Embryonic facial prominence (tissue), 1 donor: Measurements from ENCODE around the gene ERP27.

ENCODE experiments used
- DNase-seq: peaks from one replicate; pipeline ENCODE4 v3.0.0-alpha.2; 2016; ENCODE audit errors: extremely low spot score

The ERP27 gene

DNA sequence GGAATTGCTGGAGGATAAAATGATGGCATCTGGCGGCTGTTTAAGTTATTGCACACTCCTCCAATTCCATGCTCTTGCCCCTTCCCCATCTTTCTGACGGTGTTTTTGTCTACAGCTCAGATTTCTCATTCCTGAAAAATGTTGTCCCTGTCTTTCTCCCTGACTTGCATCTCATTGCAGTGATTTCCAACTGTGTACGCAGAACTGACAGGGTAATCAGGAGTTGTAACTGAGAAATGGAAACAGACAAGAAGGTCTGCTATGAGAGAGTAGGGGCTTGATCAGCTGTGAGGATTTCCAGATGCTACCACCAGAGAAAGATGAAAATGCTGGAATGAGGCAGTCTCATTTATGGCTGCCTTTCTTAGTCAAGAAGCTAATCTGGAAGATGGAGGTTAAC is 1.3 kb downstream of the ERP27 start:
- no peak for DNase-seq

DNA sequence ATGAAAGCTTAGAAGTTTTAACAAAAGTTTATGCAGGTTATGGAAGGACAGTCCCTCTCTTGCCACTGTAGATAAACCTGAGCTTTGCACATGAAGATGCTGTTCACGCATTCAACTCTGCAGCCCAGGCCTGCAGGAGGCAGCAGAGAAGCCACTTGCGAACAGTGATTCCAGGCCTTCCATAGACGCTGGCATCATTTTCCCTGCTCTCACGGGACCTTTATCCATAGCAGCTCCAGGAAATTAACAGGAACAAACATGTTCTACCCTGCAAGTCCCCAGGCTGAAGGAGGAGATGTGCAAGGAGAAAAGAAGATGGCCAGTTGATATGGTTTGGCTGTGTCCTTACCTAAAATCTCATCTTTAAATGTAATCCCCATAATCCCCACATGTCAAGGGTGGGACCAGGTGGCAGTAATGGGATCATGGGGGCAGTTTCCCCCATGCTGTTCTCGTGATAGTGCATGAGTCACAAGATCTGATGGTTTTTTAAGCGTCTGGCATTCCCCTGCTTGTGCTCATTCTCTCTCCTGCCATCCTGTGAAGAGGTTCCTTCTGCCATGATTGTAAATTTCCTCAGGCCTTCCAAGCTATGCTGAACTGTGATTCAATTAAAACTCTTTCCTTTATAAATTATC is 2.0 kb downstream of the ERP27 start:
- no peak for DNase-seq

DNA sequence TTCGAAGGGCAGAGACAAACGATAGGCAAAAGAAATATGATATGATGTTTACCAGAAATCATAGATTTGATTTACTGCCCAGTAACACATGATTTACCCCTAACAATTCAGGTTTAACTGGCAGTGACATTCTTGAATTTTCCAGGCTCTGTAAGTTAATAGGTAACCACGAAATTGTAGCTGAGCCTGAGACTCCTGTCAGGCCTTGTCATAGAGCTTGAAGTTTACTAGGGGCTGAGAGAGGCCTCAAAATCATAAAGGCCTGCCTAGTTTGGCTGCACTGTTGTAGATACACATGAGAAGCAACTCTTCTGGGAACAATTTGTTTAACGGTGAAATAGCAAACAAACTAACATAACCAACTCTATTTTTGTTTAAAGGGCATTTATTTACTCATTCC is 3.3 kb downstream of the ERP27 start:
- DNase-seq: no peak

DNA sequence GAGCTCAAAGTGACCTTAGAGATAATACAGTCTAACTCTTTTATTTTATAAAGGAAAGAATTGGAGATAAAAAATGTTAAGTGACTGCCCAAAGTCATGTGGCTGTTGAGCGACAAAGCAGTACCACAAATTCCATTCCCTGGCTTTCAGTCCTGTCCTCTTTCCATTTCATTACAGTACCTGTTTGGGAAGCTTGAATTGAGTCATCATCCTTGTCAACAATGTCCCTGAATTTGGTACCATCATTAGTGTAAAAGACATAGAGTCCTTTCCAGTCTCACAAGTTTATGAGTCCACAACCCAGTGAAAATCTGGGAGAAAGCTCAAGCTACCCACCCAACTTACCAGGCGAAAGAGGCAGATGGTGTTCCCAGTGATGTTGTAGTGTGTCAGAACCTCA is 3.8 kb downstream of the ERP27 start:
- no peak for DNase-seq

DNA sequence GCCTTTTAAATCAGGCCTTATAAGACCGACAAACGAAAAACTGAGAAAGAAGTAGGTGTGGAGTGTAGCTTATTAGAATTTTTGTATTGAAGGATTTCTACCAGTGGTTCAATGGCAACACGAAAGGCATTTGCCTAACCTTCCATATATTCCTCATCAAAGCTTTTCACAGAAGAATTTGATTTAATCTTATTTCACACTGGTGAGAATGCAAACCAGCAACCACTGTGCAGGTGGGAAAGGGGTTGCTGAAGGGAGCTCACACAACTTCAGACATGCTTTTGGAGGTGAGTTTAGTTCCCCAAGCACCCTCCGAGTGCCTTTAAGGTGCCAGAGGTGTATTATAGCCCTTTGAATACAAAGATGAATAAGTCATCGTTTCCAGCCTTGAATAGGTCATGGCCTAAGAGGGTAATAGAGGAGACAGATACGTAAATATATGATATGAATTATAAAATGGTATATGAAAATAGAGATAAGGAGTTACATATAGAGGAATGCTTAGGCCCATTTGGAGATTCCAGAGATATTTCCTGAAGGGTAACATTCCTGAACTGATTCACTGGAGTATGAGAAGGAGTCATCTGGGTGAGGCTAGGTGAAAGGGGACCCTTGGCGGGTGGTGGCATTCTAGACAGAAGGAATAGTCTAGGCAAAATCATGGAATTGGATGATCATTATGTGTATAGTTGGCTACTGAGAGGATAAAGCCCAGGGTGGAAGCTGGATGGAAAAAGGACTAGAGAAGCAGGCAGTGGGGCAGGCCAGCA is 6.4 kb downstream of the ERP27 start:
- no peak for DNase-seq

DNA sequence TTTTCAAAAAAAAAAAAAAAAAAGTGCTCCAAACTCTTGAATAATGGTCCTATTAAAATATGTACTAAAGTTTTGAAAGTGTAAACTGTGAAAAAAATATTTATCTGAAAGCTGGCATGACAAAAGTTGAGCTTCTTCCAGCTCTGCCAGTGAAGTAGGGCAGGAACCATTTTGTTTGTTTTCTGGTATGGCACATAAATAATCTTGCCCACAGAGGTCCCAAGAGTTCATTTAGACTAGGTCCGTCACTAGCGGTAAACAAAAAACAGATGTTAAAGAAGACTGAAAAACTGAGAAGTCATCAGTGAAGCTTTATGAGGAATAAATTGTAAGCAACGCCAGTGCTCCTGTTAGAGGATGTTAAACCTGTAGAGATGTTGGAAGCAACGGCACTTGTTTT is 7.0 kb downstream of the ERP27 start:
- no peak for DNase-seq

DNA sequence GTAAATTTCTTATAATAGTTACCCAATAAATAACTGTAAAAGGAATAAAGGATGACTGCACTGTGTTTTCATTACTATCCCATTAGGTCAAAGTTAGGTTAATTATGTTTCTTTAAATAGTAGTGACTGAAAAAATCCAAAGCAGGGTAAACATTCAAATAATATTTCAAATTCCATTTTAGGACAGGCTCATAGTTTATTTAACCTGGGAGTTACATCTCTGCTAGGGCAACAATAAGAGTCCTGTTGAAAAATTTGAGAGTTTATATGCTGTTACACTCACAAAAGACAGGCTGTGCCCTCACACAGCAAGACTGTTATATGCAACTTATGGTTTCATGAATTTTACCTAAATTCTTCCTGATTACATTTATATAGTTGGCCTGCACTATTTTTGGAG is 8.0 kb downstream of the ERP27 start:
- DNase-seq: no peak

DNA sequence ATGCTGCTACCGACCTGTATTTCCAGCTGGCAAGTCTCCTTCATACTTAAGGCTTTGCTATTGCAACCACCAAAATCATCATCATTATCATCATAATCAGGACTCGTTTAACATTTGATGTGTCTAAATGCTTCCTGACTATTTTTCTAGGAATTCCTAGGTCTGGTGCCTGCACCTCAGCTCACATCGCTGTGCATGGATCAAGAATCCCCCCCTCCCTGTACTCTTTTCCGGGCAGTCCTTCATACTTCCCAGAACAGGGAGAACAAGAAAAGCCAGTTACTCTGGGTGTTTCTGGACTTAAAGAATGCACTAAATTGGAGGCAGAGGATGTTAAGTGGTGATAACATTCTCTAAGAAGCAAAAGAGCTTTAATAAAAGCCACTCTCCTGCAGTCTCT is 9.4 kb downstream of the ERP27 start:
- peak; percentile 35 for DNase-seq

DNA sequence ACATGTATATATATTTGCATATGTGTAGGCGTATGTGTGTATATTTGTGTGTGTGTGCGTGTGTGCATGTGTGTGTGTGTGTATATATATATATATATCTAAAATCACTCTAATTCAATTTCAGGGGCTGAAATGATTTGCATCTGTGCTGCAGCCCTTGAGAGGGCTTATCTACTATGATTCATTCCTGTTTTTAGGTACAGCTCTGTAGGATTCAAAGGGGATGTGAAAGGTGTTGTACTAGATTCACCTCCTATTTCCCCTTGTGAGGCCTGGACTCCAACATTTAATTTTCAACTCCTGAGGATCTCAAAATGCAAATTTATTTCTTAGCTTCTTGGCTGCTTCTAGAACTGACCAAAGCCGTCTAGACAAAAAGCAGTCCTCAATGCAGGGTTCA is 11.1 kb downstream of the ERP27 start:
- no peak for DNase-seq

DNA sequence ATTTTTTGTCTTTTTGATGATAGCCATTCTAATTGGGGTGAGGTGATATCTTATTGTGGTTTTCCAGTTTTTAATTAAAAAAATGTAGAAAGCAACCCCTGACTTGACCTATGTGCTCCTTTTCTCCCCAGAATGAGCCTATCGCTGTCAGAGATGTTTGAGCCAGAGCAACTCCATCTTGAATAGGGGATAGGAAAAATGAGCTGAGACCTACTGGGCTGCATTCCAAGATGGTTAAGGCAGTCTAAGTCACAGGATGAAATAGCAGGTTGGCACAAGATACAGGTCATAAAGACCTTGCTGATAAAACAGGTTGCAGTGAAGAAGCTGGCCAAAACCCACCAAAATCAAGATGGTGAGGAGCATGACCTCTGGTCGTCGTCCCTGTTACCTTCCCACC is 13.8 kb downstream of the ERP27 start:
- no peak for DNase-seq

DNA sequence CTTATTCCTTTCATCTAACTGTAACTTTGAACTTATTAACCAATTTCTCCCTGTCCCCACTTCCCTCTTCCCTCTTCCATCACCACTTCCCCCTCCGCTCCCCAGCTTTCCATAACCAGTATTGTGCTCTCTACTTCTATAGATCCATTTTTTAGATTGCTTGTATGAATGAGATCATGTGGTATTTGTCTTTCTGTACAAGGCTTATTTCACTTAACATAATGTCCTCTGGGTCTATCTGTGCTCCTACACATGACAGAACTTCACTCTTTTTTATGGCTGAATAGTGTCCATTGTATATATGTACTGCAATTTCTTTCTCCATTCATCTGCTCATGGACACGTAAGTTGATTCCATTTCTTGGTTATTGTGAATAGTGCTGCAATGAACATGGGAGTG is 14.4 kb downstream of the ERP27 start:
- DNase-seq: no peak

DNA sequence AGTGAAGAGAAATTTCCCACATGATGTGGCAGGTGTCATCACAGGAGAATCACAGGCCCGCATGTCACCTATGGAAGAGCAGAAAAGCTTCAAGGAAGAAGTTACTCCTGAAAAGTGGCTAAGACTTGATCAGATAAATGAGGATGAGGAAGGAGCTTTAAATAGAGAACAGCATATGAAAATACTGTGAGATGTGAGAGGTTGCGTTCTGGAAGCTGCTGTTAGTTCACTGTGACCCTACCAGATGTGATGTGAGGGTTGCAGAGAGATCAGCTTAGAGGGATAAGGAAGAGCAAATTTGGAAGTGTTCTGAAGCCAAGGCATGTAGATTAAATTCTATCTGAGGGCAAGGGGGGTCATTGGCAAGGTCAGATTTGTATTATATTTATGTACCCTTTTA is 17.1 kb downstream of the ERP27 start:
- no peak for DNase-seq

DNA sequence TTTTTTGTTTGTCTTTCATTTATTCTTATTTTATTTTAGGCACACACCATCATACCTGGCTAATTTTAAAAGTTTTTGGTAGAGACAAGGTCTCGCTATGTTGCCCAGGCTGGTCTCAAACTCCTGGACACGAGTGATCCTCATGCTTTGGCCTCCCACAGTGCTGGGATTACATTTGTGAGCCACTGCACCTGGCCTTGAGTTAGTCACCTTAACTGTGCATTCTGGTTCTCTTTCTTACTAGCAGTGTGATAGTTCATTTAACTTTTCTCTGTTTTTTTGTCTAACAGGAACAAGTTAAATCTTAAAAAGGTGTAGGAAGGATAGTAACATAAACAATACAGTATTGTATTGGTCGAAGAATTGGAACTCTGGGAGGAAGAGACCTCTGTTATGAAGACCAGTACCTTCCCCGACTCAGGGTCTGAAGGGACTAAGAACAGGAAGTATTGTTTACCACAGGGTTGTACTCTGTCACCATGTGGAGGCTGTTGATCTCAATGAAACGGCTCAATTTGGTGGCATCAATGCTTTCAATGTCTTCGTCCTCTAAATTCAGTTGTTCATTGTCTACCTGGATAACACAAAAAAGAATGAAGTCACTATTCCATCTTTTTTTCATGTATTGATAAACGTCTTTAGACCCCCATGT is 17.7 kb downstream of the ERP27 start:
- DNase-seq: no peak

DNA sequence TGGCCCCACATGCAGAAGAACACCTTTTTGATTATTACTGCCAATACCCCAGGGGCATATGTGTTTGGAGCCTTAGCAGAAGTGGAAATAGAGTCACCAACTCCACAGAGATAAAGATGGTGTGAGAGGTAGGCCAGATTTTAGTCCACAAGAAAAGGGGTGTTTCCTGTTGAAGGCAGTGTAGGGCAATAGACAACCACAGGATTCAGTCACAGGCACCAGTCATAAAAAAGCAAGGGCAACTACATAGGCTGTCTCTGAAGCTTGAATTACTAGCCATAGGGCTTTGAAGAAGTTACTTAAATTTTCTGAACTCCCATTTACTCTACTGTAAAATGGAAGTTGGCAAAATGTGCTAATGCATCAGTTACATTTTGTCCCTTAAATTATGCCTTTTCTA is 18.9 kb downstream of the ERP27 start:
- no peak for DNase-seq

DNA sequence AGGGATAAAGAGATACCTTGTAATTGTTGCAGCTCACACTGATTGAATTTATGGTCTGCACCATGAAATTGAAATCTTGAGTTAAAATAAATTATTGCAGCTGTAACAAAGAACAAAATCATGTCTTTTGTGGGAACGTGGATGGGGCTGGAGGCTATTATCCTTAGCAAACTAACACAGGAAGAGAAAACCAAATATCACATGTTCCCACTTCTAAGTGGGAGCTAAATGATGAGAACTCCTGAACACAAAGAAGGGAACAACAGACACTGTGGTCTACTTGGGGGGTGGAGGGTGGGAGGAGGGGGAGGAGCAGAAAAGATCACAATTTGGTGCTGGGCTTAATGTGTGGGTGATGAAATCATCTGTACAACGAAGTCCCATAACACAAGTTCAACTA is 22.6 kb downstream of the ERP27 start:
- DNase-seq: no peak

DNA sequence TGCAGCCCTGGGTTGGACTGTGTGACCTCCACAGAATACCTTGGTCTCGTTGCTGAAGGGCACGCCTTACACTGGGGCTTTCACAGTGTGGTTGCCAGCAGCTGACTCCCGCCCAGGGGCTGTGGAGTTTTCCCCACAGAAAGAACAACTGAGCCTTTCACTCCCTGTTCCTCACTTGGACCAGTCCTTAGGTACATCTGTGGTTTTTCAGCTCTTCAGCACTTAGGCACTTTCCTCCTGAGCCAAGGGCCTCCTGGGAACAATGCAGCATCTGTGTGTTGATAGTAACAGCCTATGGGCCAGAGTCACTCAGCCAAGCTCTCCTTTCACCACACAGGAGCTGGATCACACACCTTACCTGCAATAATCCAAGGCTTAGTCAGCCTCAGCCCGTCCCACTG is 25.0 kb downstream of the ERP27 start:
- no peak for DNase-seq

DNA sequence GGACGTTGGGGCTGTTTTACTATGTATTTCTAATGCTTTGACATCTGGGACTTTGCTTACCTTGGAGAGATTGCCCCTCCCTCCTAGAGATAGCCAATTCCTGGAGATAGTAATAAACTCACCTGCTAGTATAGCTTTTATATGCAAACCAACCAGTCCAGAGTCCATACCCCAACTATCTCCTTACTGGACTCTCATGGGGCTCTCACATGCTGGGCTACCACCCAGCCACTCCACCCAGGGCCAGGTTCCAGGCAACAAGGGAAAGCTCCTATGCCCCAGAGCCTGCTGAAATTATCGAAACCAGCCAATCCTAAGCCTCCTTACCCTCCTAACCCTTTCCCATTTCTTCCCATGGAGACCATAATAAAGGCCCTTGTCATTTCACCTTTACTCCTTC is 27.2 kb downstream of the ERP27 start:
- no peak for DNase-seq

DNA sequence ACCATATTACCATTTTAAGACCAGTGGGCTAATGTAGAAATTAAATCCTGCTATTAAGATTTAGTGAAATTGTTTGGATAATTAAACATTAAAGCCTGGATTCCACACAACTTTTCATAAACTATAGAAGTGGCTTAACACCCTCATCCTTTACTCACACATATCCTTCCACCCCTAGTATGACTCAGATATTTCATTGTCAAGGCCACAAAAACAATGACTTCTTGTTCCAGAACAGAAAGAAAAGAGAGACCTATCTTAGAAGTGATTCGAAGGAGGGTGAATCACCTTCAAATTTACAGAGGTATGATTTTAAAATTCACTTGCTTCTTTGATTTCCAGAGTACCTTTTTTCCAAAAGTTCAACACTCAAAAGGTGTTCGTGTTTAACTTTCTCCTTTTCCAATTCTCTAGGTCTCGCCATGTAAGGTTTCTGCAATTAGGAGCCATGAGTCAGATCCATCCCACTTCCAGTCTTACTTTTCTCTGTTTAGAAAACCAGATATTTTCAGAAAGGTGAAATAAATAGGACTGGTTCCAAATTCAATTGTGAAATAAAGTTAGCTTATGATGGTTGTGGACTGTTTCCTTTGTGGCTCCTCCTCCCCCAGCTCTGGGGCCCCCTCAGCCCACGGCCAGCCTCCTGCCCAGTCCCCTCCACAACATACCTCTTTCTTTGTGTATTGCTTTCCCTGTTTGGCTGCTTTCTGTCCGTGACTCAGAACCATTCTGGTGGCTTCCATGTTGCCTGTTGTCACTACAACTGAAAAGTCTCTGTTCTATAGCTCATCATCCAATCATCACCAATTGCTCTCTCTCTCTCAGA is 28.0 kb downstream of the ERP27 start:
- DNase-seq: no peak

DNA sequence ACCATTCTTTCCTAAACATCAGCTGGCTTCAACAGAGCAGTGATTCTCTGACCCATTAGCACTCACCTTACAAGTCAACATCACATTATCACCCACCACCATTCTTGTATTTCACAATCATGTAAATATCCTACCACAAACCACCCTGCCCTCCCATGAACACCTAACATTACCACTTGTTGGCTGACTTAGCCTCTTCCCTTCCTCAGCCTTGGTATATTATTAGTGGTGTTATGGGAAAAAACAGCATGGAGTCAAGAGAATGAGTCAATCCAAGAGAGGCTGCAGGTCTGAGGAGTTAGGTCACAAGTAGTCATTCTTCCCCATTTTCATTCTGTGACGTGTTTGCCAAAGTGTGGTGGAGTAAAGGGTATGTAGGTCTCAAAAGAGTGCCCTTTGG is 30.4 kb downstream of the ERP27 start:
- DNase-seq: no peak

DNA sequence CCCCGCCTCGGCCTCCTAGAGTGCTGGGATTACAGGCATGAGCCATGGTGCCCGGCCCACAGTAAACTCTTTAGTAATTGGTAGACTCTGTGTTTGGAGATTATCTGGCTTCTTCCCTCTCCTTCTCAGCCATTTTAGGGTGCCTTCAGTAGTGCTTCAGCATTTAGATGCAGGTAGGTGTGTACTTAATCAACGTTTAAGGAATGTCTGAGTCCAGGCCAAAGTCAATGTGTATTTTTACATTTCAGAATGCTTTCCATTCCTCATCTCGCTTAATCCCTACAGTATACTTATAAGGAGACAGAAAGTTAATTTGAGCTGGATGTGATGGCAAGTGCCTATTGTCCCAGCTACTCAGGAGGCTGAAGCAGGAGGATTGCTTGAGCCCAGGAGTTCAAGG is 32.2 kb downstream of the ERP27 start:
- DNase-seq: no peak

DNA sequence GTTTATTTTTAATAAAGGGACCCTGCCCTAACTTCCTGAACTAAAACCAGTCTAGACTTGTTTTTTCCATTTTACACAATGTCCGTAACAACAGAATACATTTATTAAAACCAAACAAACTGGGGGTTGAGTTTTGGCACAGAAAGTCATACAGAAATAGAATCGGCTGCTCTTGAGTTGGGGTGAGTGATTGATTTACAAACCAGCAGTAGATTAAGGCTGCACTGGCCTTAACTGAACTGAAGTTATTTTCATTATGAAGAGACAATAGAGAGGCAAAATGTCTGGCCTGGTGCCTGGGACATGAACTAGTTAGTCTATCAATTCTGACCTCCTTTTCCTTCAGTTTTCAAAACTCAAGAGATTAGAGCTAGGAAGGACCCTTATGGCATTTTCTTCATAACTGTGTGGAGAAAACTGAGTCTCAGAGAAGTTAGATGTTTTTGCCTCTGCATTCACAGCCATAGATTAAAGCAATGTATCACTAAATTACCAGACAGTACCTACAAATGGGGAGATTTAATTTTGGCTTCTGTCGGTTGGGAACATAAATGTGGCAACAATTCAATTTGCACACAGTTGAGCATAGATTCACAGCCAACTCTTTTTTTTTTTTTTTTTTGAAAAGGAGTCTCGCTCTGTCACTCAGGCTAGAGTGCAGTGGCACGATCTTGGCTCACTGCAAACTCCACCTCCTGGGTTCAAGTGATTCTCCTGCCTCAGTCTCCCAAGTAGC is 32.9 kb downstream of the ERP27 start:
- DNase-seq: no peak

DNA sequence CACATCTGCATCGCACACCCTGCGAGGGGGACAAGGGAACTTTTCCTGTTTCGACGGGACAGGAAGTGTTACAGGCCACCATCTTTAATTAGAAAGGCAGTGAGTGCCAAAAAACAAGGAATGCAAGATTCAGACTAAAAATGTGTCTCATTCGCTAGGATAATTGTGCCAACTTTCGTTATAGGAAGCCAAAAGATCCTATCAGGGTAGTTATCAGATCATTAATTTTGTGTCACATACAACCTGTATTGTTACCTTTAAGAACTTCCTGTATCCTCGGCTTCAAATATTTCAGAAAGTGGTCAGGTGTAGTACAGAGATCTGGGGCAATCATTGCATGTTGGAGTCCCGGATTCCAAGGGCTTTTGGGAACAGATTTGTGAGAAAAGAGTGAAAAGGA is 33.5 kb downstream of the ERP27 start:
- no peak for DNase-seq
